Measurements from ENCODE around the gene ATG9B. TPM values are rescaled to one million over a fixed set of nuclear protein-coding genes. Genes with fewer than 3 reads are reported as not detected.

ATG9B gene
- total RNA-seq, 4 donors from 2014 or later, result 0.42 TPM; not detected in 3

DNA sequence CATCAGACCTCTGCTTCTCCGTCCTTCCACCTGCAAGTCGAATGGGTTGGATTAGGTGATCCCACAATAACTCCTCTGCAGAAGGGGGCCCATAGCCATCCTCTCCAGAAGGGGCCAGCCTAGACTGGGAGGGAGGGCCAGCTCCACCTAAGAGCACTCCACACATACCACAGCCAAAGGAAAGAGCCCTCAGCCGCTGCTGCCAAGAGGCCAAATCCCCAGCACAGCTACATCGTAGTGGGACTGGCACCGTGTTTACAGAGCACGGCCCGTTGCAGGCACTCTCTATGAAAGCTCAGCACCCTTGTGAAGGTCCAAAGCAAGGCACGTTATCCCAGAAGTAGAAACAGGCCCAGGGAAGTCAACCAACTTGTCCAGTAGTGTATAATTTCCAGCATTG is 51.6 kb downstream of the ATG9B start:
- Histone ChIP-seq H3K27ac (replicated peaks in 1 of 4) (peak overlapping the region; percentile 86 to 88 (median 88)), H3K4me1 (peaks cover 78 to 100% (median 100%) of the 10 kb centered on the region in 4 donors), H3K9me3 (no peaks in the 10 kb centered on the region), H3K27me3 (peaks cover 0 to 37% (median 5%) of the 10 kb centered on the region in 4 donors), H3K4me3 (no peak overlapping the region), H3K36me3 (no peaks in the 10 kb centered on the region)
- TF ChIP-seq POLR2AphosphoS5 (IDR thresholded peaks at IDR 0.05), result no peak
- no peak for TF ChIP-seq EP300 (IDR thresholded peaks at IDR 0.05)
- intact Hi-C loops (cut with DNase I), result no loop called here
- 38% methylated on average over 8 of the region's 8 CpGs for WGBS
- DNase-seq (ENCODE audit: extremely low spot score), result no peak

DNA sequence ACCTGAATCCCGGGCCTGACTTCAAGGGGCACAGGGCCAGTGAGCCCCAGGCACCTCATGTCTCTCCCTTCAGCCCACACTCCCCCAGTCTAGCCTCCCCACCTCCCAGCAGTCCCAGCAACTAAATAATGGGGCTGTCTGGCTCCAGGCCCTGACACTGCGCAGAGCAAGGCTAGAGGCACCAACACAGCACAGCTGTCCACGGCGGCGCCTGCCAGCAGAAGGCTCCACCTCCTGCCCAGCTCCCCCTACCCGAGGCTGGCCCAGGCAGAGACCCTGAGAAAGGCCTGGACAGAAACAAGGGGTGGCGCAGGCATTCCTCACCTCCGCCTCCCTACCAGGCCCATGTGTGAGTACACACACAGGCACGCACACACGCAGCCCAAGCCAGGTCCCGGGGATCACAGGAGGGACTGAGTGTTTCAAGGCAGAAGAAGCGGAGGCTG is 52.2 kb downstream of the ATG9B start:
- Histone ChIP-seq H3K4me3 (peak overlapping the region in 1 of 4 donors; percentile 7), H3K36me3 (no peaks in the 10 kb centered on the region), H3K27me3 (peaks cover 0 to 31% (median 2%) of the 10 kb centered on the region in 4 donors), H3K27ac (replicated peaks in 1 of 4) (peak overlapping the region; percentile 86 to 88 (median 88)), H3K9me3 (no peaks in the 10 kb centered on the region), H3K4me1 (peaks cover 74 to 100% (median 100%) of the 10 kb centered on the region in 4 donors)
- no peak for DNase-seq (ENCODE audit: extremely low spot score)
- intact Hi-C loops (cut with DNase I), result no loop called here
- WGBS, result 36% methylated on average over 7 of the region's 12 CpGs
- peak; percentile 93 to 94 for TF ChIP-seq POLR2AphosphoS5 (IDR thresholded peaks at IDR 0.05)
- TF ChIP-seq, protein P1, sequence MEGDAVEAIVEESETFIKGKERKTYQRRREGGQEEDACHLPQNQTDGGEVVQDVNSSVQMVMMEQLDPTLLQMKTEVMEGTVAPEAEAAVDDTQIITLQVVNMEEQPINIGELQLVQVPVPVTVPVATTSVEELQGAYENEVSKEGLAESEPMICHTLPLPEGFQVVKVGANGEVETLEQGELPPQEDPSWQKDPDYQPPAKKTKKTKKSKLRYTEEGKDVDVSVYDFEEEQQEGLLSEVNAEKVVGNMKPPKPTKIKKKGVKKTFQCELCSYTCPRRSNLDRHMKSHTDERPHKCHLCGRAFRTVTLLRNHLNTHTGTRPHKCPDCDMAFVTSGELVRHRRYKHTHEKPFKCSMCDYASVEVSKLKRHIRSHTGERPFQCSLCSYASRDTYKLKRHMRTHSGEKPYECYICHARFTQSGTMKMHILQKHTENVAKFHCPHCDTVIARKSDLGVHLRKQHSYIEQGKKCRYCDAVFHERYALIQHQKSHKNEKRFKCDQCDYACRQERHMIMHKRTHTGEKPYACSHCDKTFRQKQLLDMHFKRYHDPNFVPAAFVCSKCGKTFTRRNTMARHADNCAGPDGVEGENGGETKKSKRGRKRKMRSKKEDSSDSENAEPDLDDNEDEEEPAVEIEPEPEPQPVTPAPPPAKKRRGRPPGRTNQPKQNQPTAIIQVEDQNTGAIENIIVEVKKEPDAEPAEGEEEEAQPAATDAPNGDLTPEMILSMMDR (IDR thresholded peaks at IDR 0.05), result no peak
- no peak for TF ChIP-seq EP300 (IDR thresholded peaks at IDR 0.05)

DNA sequence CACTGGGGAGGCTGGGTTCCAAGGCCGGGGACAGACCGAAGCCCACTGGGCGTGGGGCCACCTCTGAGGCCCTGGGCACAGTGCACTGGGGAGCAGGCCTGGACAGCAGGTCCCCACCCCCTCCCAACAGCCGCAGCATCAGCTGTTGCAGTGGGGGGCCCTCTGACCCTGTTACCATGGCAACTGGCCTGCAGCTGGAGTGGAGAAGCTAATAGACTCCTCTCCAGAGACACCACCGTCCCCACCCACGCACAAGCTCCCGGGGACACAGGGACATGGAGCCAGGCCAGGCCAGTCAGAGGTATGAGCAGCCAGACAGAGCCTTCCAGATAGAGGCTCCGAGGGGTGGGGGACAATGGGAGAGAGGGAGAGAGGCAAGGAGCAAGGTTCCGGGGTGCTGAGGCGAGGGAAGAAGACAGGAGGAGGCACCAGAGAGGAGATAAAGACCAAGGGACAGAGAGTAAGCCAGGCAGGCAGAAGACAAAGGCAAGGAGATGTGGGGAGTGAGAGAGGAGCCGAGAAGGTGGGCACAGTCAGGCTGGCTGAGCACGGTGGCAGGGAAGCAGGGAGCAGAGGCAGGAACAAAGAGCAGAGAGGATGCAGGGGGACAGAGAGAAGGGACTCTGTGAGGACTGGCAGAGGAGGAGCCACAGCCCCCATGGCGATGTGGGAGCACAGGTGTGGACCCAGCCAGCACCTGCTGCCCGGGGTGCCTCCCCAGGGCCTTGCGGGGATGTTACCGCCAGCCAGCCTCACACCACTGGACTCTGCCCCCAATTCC is 52.9 kb downstream of the ATG9B start:
- peaks cover 0 to 25% (median 0%) of the 10 kb centered on the region in 4 donors for H3K27me3 ChIP-seq
- H3K4me1 ChIP-seq, result peaks cover 73 to 100% (median 100%) of the 10 kb centered on the region in 4 donors
- no peaks in the 10 kb centered on the region for H3K9me3 ChIP-seq
- TF ChIP-seq EP300 (IDR thresholded peaks at IDR 0.05), result no peak
- TF ChIP-seq POLR2A (IDR thresholded peaks at IDR 0.05; ENCODE audit: low read depth), result no peak
- TF ChIP-seq POLR2AphosphoS5 (IDR thresholded peaks at IDR 0.05), result no peak
- TF ChIP-seq, protein P1 (IDR thresholded peaks at IDR 0.05), result no peak
- H3K27ac ChIP-seq (replicated peaks in 1 of 4), result peak overlapping the region; percentile 86 to 88 (median 88)
- H3K4me3 ChIP-seq, result peak overlapping the region in 1 of 4 donors; percentile 7
- no peak for DNase-seq (ENCODE audit: extremely low spot score)
- no peaks in the 10 kb centered on the region for H3K36me3 ChIP-seq
- intact Hi-C loops (cut with DNase I), result no loop called here
- WGBS, result 34% methylated on average over 13 of the region's 16 CpGs

DNA sequence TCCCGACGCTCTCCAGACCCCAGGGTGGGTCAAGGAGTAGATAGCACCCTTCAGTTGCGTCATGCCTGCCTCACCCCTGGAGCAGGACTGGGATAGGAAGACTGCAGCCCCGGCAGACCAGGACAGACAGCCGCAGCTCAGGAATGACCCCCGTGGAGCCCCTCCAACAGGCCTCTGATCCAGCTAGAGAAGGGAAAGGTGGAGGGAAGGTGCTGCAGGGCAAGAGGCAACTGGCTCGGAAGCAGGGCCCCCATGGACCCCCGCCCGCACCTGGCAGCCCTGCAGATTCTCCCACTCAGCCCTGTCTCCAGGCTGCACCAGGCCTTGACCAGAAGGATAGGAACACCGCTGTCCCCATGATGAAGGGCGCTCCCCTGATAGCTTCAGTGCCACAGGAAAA is 53.9 kb downstream of the ATG9B start:
- Histone ChIP-seq H3K4me1 (peaks cover 75 to 100% (median 100%) of the 10 kb centered on the region in 4 donors), H3K4me3 (no peak overlapping the region), H3K9me3 (no peaks in the 10 kb centered on the region), H3K27me3 (peaks cover 0 to 16% (median 0%) of the 10 kb centered on the region in 4 donors), H3K27ac (replicated peaks in 1 of 4) (peak overlapping the region in 3 of 4 donors; percentile 87 to 88 (median 88)), H3K36me3 (no peaks in the 10 kb centered on the region)
- intact Hi-C loops (cut with DNase I), result no loop called here
- DNase-seq (ENCODE audit: extremely low spot score), result no peak
- TF ChIP-seq POLR2AphosphoS5 (IDR thresholded peaks at IDR 0.05) (no peak), POLR2A (IDR thresholded peaks at IDR 0.05; ENCODE audit: low read depth) (no peak), EP300 (IDR thresholded peaks at IDR 0.05) (no peak)
- TF ChIP-seq, protein P1 (IDR thresholded peaks at IDR 0.05), result no peak
- 55% methylated on average over 10 of the region's 11 CpGs for WGBS

DNA sequence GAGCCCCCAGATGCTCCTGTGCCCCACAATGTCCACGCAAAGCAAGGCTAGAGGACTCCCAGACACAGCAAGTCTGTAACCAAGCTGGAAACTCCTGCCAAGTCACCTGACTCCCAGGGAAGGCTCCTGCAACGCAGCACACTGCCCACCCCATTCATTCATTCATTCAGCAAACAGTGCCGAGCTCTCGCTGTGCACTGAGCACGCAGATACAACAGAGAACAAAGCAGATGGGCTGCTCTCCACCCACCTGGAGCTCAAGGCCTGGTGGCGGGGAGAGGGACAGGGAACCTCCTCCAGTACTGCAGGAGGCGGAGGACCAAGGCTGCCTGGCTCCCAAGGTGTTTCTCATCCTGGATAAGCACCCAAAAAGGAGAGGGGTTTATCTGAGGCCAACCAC is 54.8 kb downstream of the ATG9B start:
- Histone ChIP-seq H3K27ac (replicated peaks in 1 of 4) (peak overlapping the region in 3 of 4 donors; percentile 53 to 88 (median 88)), H3K27me3 (peaks cover 0 to 6% (median 0%) of the 10 kb centered on the region in 4 donors), H3K9me3 (no peaks in the 10 kb centered on the region), H3K36me3 (no peaks in the 10 kb centered on the region), H3K4me3 (no peak overlapping the region), H3K4me1 (peaks cover 80 to 100% (median 100%) of the 10 kb centered on the region in 4 donors)
- 35% methylated on average over 2 of the region's 7 CpGs for WGBS
- no peak for DNase-seq (ENCODE audit: extremely low spot score)
- TF ChIP-seq EP300 (IDR thresholded peaks at IDR 0.05) (no peak), POLR2A (IDR thresholded peaks at IDR 0.05; ENCODE audit: low read depth) (no peak), POLR2AphosphoS5 (IDR thresholded peaks at IDR 0.05) (no peak)
- TF ChIP-seq, protein P1 (IDR thresholded peaks at IDR 0.05), result no peak
- intact Hi-C loops (cut with DNase I), result no loop called here

All from esophagus muscularis mucosa (tissue), 4 donors.